Tibial nerve (tissue), 4 donors: Measurements from ENCODE around the gene CELF1. TPM values are rescaled to one million over a fixed set of nuclear protein-coding genes. Genes with fewer than 3 reads are reported as not detected.
A peak's percentile ranks its signal among the peaks of the same experiment; 100 is the strongest.

Experiments used
- DNase-seq, 2 donors: peaks; one replicate each; pipeline ENCODE4 v3.0.0-alpha.2; 2019; ENCODE audit warnings: low spot score in 2 of 2
- H3K27ac ChIP-seq, 4 donors: fragments of 200-600 bp; sonication (generic) in 3 of 4; one replicate each; pipeline ENCODE4 v1.5.1; 2017 to 2019; ENCODE audit warnings: mild to moderate bottlenecking in 1 of 4
- H3K27me3 ChIP-seq, 2 donors: fragments of 200-600 bp; sonication (generic) in 1 of 2; one replicate each; pipeline versions ENCODE4 v1.5.1 to v1.6.0; 2017 to 2019
- H3K36me3 ChIP-seq, 3 donors: fragments of 200-600 bp; sonication (generic); one replicate each; pipeline ENCODE4 v1.5.1; 2018 to 2019
- H3K4me1 ChIP-seq, 4 donors: fragments of 200-600 bp; sonication (generic) in 3 of 4; one replicate each; pipeline ENCODE4 v1.5.1; 2017 to 2019
- H3K4me3 ChIP-seq, 4 donors: fragments of 200-600 bp; sonication (generic) in 3 of 4; one replicate each; pipeline ENCODE4 v1.5.1; 2017 to 2019; ENCODE audit warnings: mild to moderate bottlenecking in 1 of 4, moderate library complexity in 1 of 4
- H3K9me3 ChIP-seq, 4 donors: fragments of 200-600 bp; sonication (generic) in 3 of 4; one replicate each; pipeline ENCODE4 v1.5.1; 2017 to 2019
- CTCF ChIP-seq, 5 experiments: fragments of 200-600 bp in 3 of 5; fragments of 450-650 bp in 2 of 5; sonication (generic) in 3 of 5; IDR thresholded peaks; one replicate each; pipeline ENCODE4 v1.5.1; 2016 to 2019; ENCODE audit warnings: antibody characterized with exemption in 5 of 5, mild to moderate bottlenecking in 3 of 5, moderate library complexity in 2 of 5
- EP300 ChIP-seq, 2 donors: sonication (generic); formaldehyde crosslinking; IDR thresholded peaks; one replicate each; pipeline ENCODE4 v1.6.1; 2017; ENCODE audit warnings: antibody characterized with exemption in 2 of 2, mild to moderate bottlenecking in 1 of 2
- POLR2A ChIP-seq, 2 donors: fragments of 450-650 bp; IDR thresholded peaks; one replicate each; pipeline ENCODE4 v1.6.1; 2017; ENCODE audit warnings: antibody characterized with exemption in 2 of 2, mild to moderate bottlenecking in 2 of 2, moderate library complexity in 2 of 2
- WGBS, 2 donors: methylation state at CpG; one replicate each; pipeline ENCODE4 v1.1.5; 2018; 5-methylcytosine and 5-hydroxymethylcytosine counted together
- total RNA-seq, 4 donors: library from RNA; depleted of rRNA; stranded (reverse); fragments of >200 nt; gene quantifications; one replicate each; pipeline ENCODE4 v1.1.0, GENCODE V29; 2016

CELF1 gene
- total RNA-seq, 4 donors from 2014 or later: 70.3 to 144 (median 127) TPM

DNA sequence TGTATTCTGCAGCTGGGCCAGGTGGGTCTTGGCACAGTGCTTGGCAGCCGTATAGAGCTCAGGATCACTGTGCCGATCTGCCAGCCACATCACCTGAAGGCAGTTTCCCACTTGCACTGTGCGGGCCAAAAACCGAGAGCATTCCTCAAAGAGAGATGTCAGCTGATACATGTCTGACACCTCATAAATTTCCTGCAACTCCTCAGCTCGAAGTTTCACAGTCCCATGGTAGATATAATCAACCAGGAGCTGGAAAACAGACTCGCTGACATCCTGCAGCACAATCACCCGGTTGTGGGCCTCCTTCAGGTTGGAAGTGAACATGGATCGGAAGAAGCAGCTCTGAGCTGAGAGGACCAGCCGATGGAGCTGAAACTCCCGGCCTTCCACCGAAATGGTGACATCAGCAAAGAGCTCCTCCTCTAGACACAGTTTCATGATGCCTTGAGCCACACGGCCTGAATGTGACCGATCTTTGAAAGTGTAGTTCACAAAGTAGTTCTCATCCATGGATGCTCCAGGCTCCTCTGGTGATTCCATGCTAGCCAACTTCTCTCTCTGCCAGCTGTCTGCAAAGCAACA, 24.6 kb upstream of the CELF1 start:
- Histone ChIP-seq H3K27me3 (no peaks in the 10 kb centered on the region), H3K4me3 (peak overlapping the region in 2 of 4 donors; percentile 77 to 95), H3K4me1 (peaks cover 0 to 50% (median 27%) of the 10 kb centered on the region in 4 donors), H3K36me3 (peaks cover 3 to 76% (median 4%) of the 10 kb centered on the region in 3 donors), H3K27ac (peak overlapping the region in 2 of 4 donors; percentile 89 to 95), H3K9me3 (no peaks in the 10 kb centered on the region)
- TF ChIP-seq POLR2A (IDR thresholded peaks at IDR 0.05) (no peak), CTCF (IDR thresholded peaks at IDR 0.05) (no peak), EP300 (IDR thresholded peaks at IDR 0.05) (no peak)
- DNase-seq: no peak
- WGBS, 2 donors: 56 to 65% methylated on average over 13 of the region's 13 CpGs

DNA sequence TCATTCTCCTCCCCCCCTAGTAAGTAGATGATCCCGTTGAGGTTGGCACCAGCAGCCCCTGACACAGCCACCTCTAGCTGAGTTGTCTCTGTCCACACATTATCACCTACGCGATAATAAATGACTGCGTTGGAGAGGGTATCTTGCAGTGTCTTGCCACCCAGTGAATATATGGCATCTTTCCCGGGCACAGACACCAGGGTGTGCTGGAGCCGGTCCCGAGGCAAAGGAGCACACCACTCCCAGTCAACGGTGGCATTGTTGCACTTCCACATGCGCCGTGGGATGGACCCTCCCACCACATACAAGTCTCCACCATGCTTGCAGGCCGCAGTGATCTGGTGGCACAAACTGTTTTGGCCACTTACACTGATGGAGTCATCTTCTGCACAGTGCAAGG, 20.4 kb upstream of the CELF1 start:
- H3K4me3 ChIP-seq: no peak overlapping the region
- no peaks in the 10 kb centered on the region for H3K27me3 ChIP-seq
- no peak for DNase-seq
- H3K4me1 ChIP-seq: peaks cover 0 to 42% (median 15%) of the 10 kb centered on the region in 4 donors
- no peak for TF ChIP-seq POLR2A (IDR thresholded peaks at IDR 0.05)
- TF ChIP-seq EP300 (IDR thresholded peaks at IDR 0.05): no peak
- TF ChIP-seq CTCF (IDR thresholded peaks at IDR 0.05): no peak
- H3K36me3 ChIP-seq: peaks cover 3 to 90% (median 8%) of the 10 kb centered on the region in 3 donors
- H3K9me3 ChIP-seq: no peaks in the 10 kb centered on the region
- H3K27ac ChIP-seq: no peak overlapping the region
- 82 to 87% methylated on average over 11 of the region's 11 CpGs for WGBS, 2 donors

DNA sequence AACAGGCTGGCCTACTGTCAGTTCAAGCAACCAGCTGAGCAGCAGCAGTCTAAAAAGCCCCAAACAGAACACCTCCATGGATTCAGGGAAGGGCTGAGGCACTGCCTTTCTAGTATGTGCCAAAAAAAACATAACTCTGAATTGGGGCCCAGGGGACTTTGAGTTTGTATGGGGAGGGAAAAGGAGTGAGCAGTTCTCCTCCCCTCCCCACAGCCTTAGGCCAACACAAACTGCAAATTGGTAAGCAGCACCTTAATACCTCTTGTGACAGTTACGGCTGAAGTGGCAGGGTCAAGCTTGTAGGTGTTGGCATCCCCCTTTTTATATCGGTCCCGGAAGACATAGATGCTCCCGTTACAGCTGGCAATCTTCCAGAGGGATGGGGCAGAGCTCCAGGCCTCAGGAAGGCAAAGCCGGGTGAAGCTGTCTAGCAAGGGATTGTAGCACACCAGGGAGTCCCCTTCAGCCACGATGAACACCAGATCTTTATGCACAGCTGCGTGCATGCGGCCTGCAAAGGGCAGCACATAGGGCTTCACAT, 19.9 kb upstream of the CELF1 start:
- H3K9me3 ChIP-seq: no peaks in the 10 kb centered on the region
- peaks cover 0 to 37% (median 10%) of the 10 kb centered on the region in 4 donors for H3K4me1 ChIP-seq
- DNase-seq: no peak
- H3K27ac ChIP-seq: peak overlapping the region in 2 of 4 donors; percentile 17 to 54
- no peak for TF ChIP-seq POLR2A (IDR thresholded peaks at IDR 0.05)
- no peak for TF ChIP-seq CTCF (IDR thresholded peaks at IDR 0.05)
- no peak for TF ChIP-seq EP300 (IDR thresholded peaks at IDR 0.05)
- H3K36me3 ChIP-seq: peaks cover 3 to 93% (median 8%) of the 10 kb centered on the region in 3 donors
- WGBS, 2 donors: 36 to 52% methylated on average over 4 to 8 of the region's 8 CpGs
- no peak overlapping the region for H3K4me3 ChIP-seq
- H3K27me3 ChIP-seq: no peaks in the 10 kb centered on the region

DNA sequence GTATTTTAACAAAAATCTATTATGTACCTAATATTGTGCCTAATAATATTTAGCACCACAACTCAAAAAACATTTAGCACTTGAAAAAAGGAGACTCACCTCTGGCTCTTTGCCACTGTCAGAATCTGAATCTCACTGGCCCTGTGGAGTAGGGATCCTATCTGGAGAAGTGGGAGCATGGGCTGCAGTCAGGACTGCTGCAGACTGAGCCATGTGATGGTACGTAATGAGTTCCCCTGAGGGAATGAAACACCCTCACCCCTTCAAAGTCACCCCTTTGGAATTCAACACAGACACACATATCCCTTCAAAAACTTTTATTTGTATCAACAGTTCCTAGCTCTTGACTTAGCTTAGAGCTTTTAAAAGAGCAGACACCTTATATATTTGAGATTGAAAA, 19.0 kb upstream of the CELF1 start:
- no peak overlapping the region for H3K4me3 ChIP-seq
- H3K27ac ChIP-seq: no peak overlapping the region
- H3K36me3 ChIP-seq: peaks cover 3 to 85% (median 8%) of the 10 kb centered on the region in 3 donors
- no peaks in the 10 kb centered on the region for H3K27me3 ChIP-seq
- H3K4me1 ChIP-seq: peaks cover 0 to 32% (median 3%) of the 10 kb centered on the region in 4 donors
- TF ChIP-seq POLR2A (IDR thresholded peaks at IDR 0.05) (no peak), CTCF (IDR thresholded peaks at IDR 0.05) (no peak), EP300 (IDR thresholded peaks at IDR 0.05) (no peak)
- no peaks in the 10 kb centered on the region for H3K9me3 ChIP-seq
- 64 to 71% methylated on average over 1 of the region's 1 CpG for WGBS, 2 donors
- DNase-seq: no peak

DNA sequence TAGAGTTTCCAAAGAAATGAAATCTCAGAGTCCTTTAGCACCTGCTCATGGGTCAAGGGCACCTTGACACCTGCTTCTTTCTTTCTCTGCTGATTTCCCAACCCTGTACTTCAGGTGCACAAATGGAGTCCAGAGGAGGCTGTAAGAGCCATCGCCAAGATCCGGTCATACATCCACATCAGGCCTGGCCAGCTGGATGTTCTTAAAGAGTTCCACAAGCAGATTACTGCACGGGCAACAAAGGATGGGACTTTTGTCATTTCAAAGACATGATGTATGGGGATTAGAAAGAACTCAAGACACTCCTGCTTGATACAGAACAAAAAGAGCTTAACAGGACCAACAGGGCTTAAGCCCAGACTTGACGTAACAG, 18.4 kb upstream of the CELF1 start:
- peaks cover 0 to 32% (median 5%) of the 10 kb centered on the region in 4 donors for H3K4me1 ChIP-seq
- TF ChIP-seq EP300 (IDR thresholded peaks at IDR 0.05): no peak
- TF ChIP-seq CTCF (IDR thresholded peaks at IDR 0.05): no peak
- TF ChIP-seq POLR2A (IDR thresholded peaks at IDR 0.05): no peak
- no peaks in the 10 kb centered on the region for H3K9me3 ChIP-seq
- no peak overlapping the region for H3K4me3 ChIP-seq
- no peak for DNase-seq
- H3K27ac ChIP-seq: no peak overlapping the region
- H3K36me3 ChIP-seq: peaks cover 3 to 80% (median 8%) of the 10 kb centered on the region in 3 donors
- 84% methylated on average over 4 of the region's 4 CpGs for WGBS, 2 donors
- H3K27me3 ChIP-seq: no peaks in the 10 kb centered on the region
